Loucy (cell line): Measurements from ENCODE around the gene VWA1.
"Not testable (repeated sequence)": the region's sequence is repeated elsewhere in the genome, so short reads cannot be mapped to it uniquely, and the experiment has no call there.

Experiments used
- H2AFZ ChIP-seq: fragments of 200-600 bp; sonication (generic); 2 replicates; pipeline ENCODE4 v1.6.0; 2016; ENCODE audit warnings: antibody characterized with exemption, mild to moderate bottlenecking, low read length, moderate library complexity
- H3F3A ChIP-seq: fragments of 200-600 bp; 2 replicates; pipeline ENCODE4 v1.6.0; 2016; ENCODE audit warnings: antibody characterized with exemption, low read depth, mild to moderate bottlenecking
- H3K27me3 ChIP-seq: fragments of 200-600 bp; sonication (generic); 2 replicates; pipeline ENCODE4 v1.6.1; 2014; ENCODE audit warnings: low read length, mild to moderate bottlenecking; ENCODE audit not compliant: insufficient read depth, poor library complexity, severe bottlenecking
- H3K36me3 ChIP-seq: fragments of 200-600 bp; sonication (generic); 2 replicates; pipeline ENCODE4 v1.6.1; 2016; ENCODE audit warnings: low read length; ENCODE audit not compliant: insufficient read depth
- H3K4me1 ChIP-seq: fragments of 200-600 bp; sonication (generic); 2 replicates; pipeline ENCODE4 v1.5.1; 2014; ENCODE audit warnings: low read length, mild to moderate bottlenecking; ENCODE audit not compliant: insufficient read depth, poor library complexity, severe bottlenecking
- H3K4me2 ChIP-seq: fragments of 200-600 bp; sonication (generic); 2 replicates; pipeline ENCODE4 v1.6.0; 2014; ENCODE audit warnings: antibody characterized with exemption, low read length, low read depth, mild to moderate bottlenecking; ENCODE audit not compliant: poor library complexity, severe bottlenecking
- H3K4me3 ChIP-seq: fragments of 200-600 bp; sonication (generic); 2 replicates; pipeline ENCODE4 v1.5.1; 2014; ENCODE audit warnings: low read length, mild to moderate bottlenecking, mixed read lengths; ENCODE audit not compliant: poor library complexity, severe bottlenecking
- H3K79me2 ChIP-seq: fragments of 200-600 bp; sonication (generic); 2 replicates; pipeline ENCODE4 v1.6.1; 2014; ENCODE audit warnings: low read length; ENCODE audit not compliant: insufficient read depth
- H3K9ac ChIP-seq: fragments of 200-600 bp; sonication (generic); 2 replicates; pipeline ENCODE4 v1.6.0; 2014; ENCODE audit warnings: mild to moderate bottlenecking, low read depth, low read length, moderate library complexity; ENCODE audit not compliant: poor library complexity, severe bottlenecking
- H3K9me2 ChIP-seq: fragments of 200-600 bp; sonication (generic); replicated peaks from 2 replicates; pipeline ENCODE4 v1.6.1; 2016; ENCODE audit warnings: low read depth, low read length, mixed read lengths
- H3K9me3 ChIP-seq: fragments of 200-600 bp; sonication (generic); 2 replicates; pipeline ENCODE4 v1.6.1; 2014; ENCODE audit warnings: mild to moderate bottlenecking, antibody characterized with exemption, low read length, low read depth; ENCODE audit not compliant: insufficient read depth
- H4K20me1 ChIP-seq: fragments of 200-600 bp; sonication (generic); 2 replicates; pipeline ENCODE4 v1.6.0; 2014; ENCODE audit warnings: antibody characterized with exemption, low read length, mild to moderate bottlenecking; ENCODE audit not compliant: insufficient read depth, poor library complexity, severe bottlenecking
- EZH2phosphoT487 ChIP-seq: fragments of 200-600 bp; IDR thresholded peaks from 2 replicates; pipeline ENCODE4 v1.6.1; 2018; ENCODE audit warnings: antibody characterized with exemption, mild to moderate bottlenecking, moderate library complexity, borderline replicate concordance
- TF ChIP-seq, protein P1 (sequence below): fragments of 200-600 bp; sonication (generic); conservative IDR thresholded peaks from 2 replicates; pipeline ENCODE4 v1.5.1; 2014; ENCODE audit warnings: mild to moderate bottlenecking, antibody characterized with exemption, low read length

VWA1 gene

DNA sequence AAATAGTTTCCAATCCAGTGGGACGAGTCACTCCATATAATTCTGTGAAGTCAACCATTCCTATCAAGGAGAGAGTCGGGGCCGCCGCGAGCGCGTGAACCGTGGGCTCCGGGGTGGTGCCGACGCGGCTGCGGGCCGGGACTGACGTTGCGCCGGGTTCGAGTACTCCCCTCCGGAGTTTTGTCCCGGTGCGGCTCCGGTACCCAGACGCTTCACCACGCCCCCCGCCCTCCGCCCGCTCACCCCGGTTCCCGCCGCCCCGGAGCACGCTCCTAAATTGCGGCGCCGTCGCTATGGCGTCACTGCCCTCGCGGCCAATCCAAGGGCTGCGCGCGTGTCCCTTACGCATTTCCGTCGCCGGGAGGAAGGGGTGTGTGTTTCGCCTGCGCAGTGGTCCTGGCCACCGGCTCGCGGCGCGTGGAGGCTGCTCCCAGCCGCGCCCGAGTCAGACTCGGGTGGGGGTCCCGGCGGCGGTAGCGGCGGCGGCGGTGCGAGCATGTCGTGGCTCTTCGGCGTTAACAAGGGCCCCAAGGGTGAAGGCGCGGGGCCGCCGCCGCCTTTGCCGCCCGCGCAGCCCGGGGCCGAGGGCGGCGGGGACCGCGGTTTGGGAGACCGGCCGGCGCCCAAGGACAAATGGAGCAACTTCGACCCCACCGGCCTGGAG lies 36.0 kb downstream of the VWA1 start, which contains the start of gene ATAD3B:
ATAD3B (plus strand) TSS at position 377 of the 664 bp plus-strand sequence; CDS start at position 497, 120 bp downstream.
- no peak for TF ChIP-seq EZH2phosphoT487
- TF ChIP-seq, protein P1, sequence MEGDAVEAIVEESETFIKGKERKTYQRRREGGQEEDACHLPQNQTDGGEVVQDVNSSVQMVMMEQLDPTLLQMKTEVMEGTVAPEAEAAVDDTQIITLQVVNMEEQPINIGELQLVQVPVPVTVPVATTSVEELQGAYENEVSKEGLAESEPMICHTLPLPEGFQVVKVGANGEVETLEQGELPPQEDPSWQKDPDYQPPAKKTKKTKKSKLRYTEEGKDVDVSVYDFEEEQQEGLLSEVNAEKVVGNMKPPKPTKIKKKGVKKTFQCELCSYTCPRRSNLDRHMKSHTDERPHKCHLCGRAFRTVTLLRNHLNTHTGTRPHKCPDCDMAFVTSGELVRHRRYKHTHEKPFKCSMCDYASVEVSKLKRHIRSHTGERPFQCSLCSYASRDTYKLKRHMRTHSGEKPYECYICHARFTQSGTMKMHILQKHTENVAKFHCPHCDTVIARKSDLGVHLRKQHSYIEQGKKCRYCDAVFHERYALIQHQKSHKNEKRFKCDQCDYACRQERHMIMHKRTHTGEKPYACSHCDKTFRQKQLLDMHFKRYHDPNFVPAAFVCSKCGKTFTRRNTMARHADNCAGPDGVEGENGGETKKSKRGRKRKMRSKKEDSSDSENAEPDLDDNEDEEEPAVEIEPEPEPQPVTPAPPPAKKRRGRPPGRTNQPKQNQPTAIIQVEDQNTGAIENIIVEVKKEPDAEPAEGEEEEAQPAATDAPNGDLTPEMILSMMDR = no peak

GRCh38 chr1:1472053-1472876 lies 36.8 kb downstream of the VWA1 start:
- peaks cover 14% of the 10 kb centered on the region for H3K4me1 ChIP-seq
- peak overlapping the region; percentile 70 for H3K9ac ChIP-seq
- peaks cover 31% of the 10 kb centered on the region for H3K79me2 ChIP-seq

More for the DNA sequence above, 36.0 kb downstream of the VWA1 start, which contains the start of gene ATAD3B:
- H3K27me3 ChIP-seq = no peaks in the 10 kb centered on the region
- H2AFZ ChIP-seq = peak within 1 kb of the TSS; percentile 85
- peaks cover 14% of the 10 kb centered on the region for H3K4me1 ChIP-seq
- peak within 1 kb of the TSS; percentile 85 for H3K4me3 ChIP-seq
- peak within 1 kb of the TSS; percentile 83 for H3K9ac ChIP-seq
- H4K20me1 ChIP-seq = peaks cover 12% of the 10 kb centered on the region
- H3K9me2 ChIP-seq = no peaks in the 10 kb centered on the region
- 0 out of 2 replicates have a peak, but pooled peaks cover 3% of the 10 kb centered on the region for H3F3A ChIP-seq
- H3K4me2 ChIP-seq = peak within 1 kb of the TSS; percentile 94
- no peaks in the 10 kb centered on the region for H3K9me3 ChIP-seq
- peaks cover 24% of the 10 kb centered on the region for H3K79me2 ChIP-seq
- no peaks in the 10 kb centered on the region for H3K36me3 ChIP-seq

DNA sequence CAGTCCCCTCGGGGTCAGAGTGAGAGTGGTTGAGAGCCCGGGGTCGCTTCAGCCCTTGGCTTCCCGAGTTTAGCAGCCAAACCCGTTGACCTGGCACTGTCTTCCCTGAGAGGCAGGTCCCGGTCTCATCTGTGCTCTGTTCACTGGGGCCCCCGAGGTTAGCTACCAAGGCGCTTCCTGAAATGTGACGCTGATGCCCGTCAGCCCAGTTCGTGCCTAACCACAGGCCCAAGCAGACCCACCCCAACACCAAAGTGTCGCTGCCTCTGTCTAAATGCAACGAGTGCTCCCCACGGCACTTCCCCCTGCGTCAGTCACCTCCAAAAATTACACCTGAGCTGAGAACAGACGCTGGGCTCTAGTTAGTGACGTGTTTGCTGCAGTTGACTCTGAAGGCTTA lies 40.5 kb downstream of the VWA1 start:
- H3K4me2 ChIP-seq, H3K9me2 ChIP-seq, H3K9ac ChIP-seq, H3K9me3 ChIP-seq, H3K4me3 ChIP-seq, H2AFZ ChIP-seq, H3K4me1 ChIP-seq, H3K27me3 ChIP-seq, H3F3A ChIP-seq: not testable (repeated sequence)
- Histone ChIP-seq H3K36me3 (peaks cover 12% of the 10 kb centered on the region; the same call in 1 of the 2 replicates), H3K79me2 (peaks cover 31% of the 10 kb centered on the region), H4K20me1 (peaks cover 12% of the 10 kb centered on the region)

More at GRCh38 chr1:1472053-1472876, 36.8 kb downstream of the VWA1 start:
- not testable (repeated sequence) for H3K9me3 ChIP-seq, H3K9me2 ChIP-seq, H2AFZ ChIP-seq, H3F3A ChIP-seq, H3K36me3 ChIP-seq, H3K27me3 ChIP-seq
- H3K4me3 ChIP-seq = peak overlapping the region; percentile 85
- peak overlapping the region; percentile 94 for H3K4me2 ChIP-seq
- H4K20me1 ChIP-seq = peaks cover 12% of the 10 kb centered on the region

- no peaks in the 10 kb centered on the region for H3K9me3 ChIP-seq
- H3K4me2 ChIP-seq = no peak overlapping the region
- peaks cover 6% of the 10 kb centered on the region for H3K4me1 ChIP-seq
- TF ChIP-seq, protein P1 = no peak
- no peak for TF ChIP-seq EZH2phosphoT487
- peaks cover 12% of the 10 kb centered on the region for H4K20me1 ChIP-seq
- no peaks in the 10 kb centered on the region for H3K27me3 ChIP-seq
- H2AFZ ChIP-seq = no peak overlapping the region
- H3K4me3 ChIP-seq = no peak overlapping the region
- H3K9me2 ChIP-seq = no peaks in the 10 kb centered on the region
- peaks cover 31% of the 10 kb centered on the region for H3K79me2 ChIP-seq
- no peaks in the 10 kb centered on the region for H3F3A ChIP-seq
- H3K36me3 ChIP-seq = peaks cover 12% of the 10 kb centered on the region; the same call in 1 of the 2 replicates
- no peak overlapping the region for H3K9ac ChIP-seq
These were observed 41.7 kb downstream of the VWA1 start for GRCh38 chr1:1477206-1477605.
